ENCODE results near the gene RFXANK.
"Not testable (repeated sequence)": the region's sequence is repeated elsewhere in the genome, so short reads cannot be mapped to it uniquely, and the experiment has no call there.

RFXANK gene

GRCh38 chr19:19214892-19215291 is 22.8 kb downstream of the RFXANK start:
- FAIRE-seq (no peak), DNase-seq (ENCODE audit: insufficient read length, low spot score) (no peak)
- no peak for TF ChIP-seq CTCF (IDR thresholded peaks at IDR 0.05; ENCODE audit: insufficient read depth, missing control alignments)

- DNase-seq (ENCODE audit: insufficient read length, low spot score) = no peak
- FAIRE-seq = no peak
- TF ChIP-seq CTCF (IDR thresholded peaks at IDR 0.05; ENCODE audit: insufficient read depth, missing control alignments) = no peak
These were observed 23.7 kb downstream of the RFXANK start for GRCh38 chr19:19215792-19216191.

GRCh38 chr19:19217099-19217498 is 25.0 kb downstream of the RFXANK start:
- FAIRE-seq (no peak), DNase-seq (ENCODE audit: insufficient read length, low spot score) (no peak)
- no peak for TF ChIP-seq CTCF (IDR thresholded peaks at IDR 0.05; ENCODE audit: insufficient read depth, missing control alignments)

GRCh38 chr19:19218911-19219310 is 26.9 kb downstream of the RFXANK start:
- DNase-seq (ENCODE audit: insufficient read length, low spot score) (no peak), FAIRE-seq (no peak)
- no peak for TF ChIP-seq CTCF (IDR thresholded peaks at IDR 0.05; ENCODE audit: insufficient read depth, missing control alignments)

- FAIRE-seq; DNase-seq (ENCODE audit: insufficient read length, low spot score): not testable (repeated sequence)
These were observed 28.9 kb downstream of the RFXANK start for GRCh38 chr19:19221000-19221399.

GRCh38 chr19:19223060-19223459 is 31.0 kb downstream of the RFXANK start:
- TF ChIP-seq CTCF (IDR thresholded peaks at IDR 0.05; ENCODE audit: insufficient read depth, missing control alignments) = no peak
- DNase-seq (ENCODE audit: insufficient read length, low spot score) = no peak
- FAIRE-seq = no peak

- no peak for DNase-seq (ENCODE audit: insufficient read length, low spot score)
- TF ChIP-seq CTCF (IDR thresholded peaks at IDR 0.05; ENCODE audit: insufficient read depth, missing control alignments) = no peak
- FAIRE-seq = no peak
These were observed 31.6 kb downstream of the RFXANK start for GRCh38 chr19:19223636-19224035.

- no peak for FAIRE-seq
- DNase-seq (ENCODE audit: insufficient read length, low spot score) = no peak
- TF ChIP-seq CTCF (IDR thresholded peaks at IDR 0.05; ENCODE audit: insufficient read depth, missing control alignments) = no peak
These were observed 32.2 kb downstream of the RFXANK start for GRCh38 chr19:19224150-19224851.
